SK-N-MC (cell line): ENCODE results near the gene SSPN.

Experiments
- EZH2 ChIP-seq: fragments of 200-600 bp; sonication (generic); IDR thresholded peaks from one replicate; pipeline ENCODE4 v1.6.1; 2017; ENCODE audit warnings: antibody characterized with exemption
- FOXP2 ChIP-seq: optimal IDR thresholded peaks from 2 replicates; pipeline ENCODE3; 2011; ENCODE audit warnings: mild to moderate bottlenecking, moderate library complexity; ENCODE audit not compliant: insufficient read depth; ENCODE audit errors: extremely low read length, control extremely low read depth
- POLR2AphosphoS5 ChIP-seq: IDR thresholded peaks from 2 replicates; pipeline ENCODE4 v1.6.1; 2012; ENCODE audit warnings: mild to moderate bottlenecking, low read depth, low read length, borderline replicate concordance

- no peak for TF ChIP-seq POLR2AphosphoS5
- TF ChIP-seq EZH2, result no peak
- TF ChIP-seq FOXP2, result no peak
Measured at GRCh38 chr12:26185532-26186320, 9.6 kb upstream of the SSPN start.
